ENCODE data around the gene SYT2.

GRCh38 chr1:202567738-202568137 is 142.5 kb downstream of the SYT2 start:
- TF ChIP-seq, protein P1, sequence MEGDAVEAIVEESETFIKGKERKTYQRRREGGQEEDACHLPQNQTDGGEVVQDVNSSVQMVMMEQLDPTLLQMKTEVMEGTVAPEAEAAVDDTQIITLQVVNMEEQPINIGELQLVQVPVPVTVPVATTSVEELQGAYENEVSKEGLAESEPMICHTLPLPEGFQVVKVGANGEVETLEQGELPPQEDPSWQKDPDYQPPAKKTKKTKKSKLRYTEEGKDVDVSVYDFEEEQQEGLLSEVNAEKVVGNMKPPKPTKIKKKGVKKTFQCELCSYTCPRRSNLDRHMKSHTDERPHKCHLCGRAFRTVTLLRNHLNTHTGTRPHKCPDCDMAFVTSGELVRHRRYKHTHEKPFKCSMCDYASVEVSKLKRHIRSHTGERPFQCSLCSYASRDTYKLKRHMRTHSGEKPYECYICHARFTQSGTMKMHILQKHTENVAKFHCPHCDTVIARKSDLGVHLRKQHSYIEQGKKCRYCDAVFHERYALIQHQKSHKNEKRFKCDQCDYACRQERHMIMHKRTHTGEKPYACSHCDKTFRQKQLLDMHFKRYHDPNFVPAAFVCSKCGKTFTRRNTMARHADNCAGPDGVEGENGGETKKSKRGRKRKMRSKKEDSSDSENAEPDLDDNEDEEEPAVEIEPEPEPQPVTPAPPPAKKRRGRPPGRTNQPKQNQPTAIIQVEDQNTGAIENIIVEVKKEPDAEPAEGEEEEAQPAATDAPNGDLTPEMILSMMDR (IDR thresholded peaks at IDR 0.05) = no peak
- TF ChIP-seq POLR2A (IDR thresholded peaks at IDR 0.05) (no peak), POLR2AphosphoS5 (IDR thresholded peaks at IDR 0.05) (no peak)
